ENCODE data around the gene S100A3.

Gene S100A3, protein sequence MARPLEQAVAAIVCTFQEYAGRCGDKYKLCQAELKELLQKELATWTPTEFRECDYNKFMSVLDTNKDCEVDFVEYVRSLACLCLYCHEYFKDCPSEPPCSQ

DNA sequence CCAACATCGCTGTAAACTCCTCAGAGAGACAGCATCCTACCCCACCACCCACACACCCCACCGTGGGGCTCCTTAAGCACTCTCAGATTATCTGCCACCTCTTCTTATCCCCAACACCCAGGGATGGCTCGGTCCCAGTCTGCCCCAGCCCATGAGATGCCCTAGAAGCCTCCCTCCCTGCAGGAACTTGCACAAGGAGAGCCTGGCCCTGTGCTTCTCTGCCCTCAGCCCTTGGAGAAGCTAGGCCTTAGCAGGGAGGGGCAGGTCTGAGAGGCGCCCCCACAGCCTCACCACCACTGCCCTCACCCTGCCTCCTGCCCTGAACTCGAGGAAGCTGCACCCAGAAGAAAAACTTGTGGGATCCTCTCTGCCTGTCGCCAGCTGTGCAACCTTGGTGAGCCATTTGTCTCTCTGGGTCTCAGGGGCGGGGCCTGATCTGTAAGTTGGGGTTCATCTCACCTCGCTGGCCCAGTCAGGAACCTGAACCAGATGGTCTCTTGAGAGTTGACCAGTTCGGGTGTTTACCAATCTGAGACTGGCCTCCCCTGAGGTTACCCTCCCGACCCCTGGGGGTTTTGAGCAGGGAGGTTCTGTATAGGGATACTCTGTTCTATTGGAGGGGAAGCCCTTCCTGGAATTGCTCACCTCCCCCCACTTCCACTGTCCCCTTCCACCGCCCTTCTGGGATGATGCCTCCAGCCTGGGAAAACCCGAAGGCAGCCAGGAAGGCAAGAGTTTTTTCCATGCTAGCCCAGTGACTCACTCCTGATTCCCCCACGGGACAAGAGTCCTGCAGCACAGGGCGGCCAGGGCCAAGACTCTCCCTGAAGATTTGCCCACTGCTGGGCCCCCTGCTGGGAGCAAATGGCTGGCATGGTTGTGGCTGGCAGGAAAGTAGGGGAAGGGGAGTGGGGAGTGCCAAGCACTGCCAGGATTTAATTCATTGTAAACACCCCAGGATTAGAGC, at the start of gene S100A3:
S100A3 (minus strand) TSS at position 537 of the 967 bp plus-strand sequence. CDS start 773 bp downstream, outside the sequence.
- Histone ChIP-seq H3K9ac (no peak within 1 kb of the TSS), H3K9me3 (ENCODE audit: control insufficient read depth, low read length) (no peaks in the 10 kb centered on the region), H3K36me3 (ENCODE audit: control insufficient read depth, insufficient read depth, low read length) (no peaks in the 10 kb centered on the region), H3K27ac (no peak within 1 kb of the TSS), H3K4me3 (ENCODE audit: low read depth, low read length) (no peak within 1 kb of the TSS), H3K4me1 (no peaks in the 10 kb centered on the region), H3K27me3 (ENCODE audit: control insufficient read depth, insufficient read depth, low read length) (no peaks in the 10 kb centered on the region), H3K4me2 (ENCODE audit: low read length) (no peak within 1 kb of the TSS), H3K79me2 (no peaks in the 10 kb centered on the region), H2AFZ (no peak within 1 kb of the TSS)
- TF ChIP-seq, protein P1, sequence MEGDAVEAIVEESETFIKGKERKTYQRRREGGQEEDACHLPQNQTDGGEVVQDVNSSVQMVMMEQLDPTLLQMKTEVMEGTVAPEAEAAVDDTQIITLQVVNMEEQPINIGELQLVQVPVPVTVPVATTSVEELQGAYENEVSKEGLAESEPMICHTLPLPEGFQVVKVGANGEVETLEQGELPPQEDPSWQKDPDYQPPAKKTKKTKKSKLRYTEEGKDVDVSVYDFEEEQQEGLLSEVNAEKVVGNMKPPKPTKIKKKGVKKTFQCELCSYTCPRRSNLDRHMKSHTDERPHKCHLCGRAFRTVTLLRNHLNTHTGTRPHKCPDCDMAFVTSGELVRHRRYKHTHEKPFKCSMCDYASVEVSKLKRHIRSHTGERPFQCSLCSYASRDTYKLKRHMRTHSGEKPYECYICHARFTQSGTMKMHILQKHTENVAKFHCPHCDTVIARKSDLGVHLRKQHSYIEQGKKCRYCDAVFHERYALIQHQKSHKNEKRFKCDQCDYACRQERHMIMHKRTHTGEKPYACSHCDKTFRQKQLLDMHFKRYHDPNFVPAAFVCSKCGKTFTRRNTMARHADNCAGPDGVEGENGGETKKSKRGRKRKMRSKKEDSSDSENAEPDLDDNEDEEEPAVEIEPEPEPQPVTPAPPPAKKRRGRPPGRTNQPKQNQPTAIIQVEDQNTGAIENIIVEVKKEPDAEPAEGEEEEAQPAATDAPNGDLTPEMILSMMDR (IDR thresholded peaks at IDR 0.05), result no peak

DNA sequence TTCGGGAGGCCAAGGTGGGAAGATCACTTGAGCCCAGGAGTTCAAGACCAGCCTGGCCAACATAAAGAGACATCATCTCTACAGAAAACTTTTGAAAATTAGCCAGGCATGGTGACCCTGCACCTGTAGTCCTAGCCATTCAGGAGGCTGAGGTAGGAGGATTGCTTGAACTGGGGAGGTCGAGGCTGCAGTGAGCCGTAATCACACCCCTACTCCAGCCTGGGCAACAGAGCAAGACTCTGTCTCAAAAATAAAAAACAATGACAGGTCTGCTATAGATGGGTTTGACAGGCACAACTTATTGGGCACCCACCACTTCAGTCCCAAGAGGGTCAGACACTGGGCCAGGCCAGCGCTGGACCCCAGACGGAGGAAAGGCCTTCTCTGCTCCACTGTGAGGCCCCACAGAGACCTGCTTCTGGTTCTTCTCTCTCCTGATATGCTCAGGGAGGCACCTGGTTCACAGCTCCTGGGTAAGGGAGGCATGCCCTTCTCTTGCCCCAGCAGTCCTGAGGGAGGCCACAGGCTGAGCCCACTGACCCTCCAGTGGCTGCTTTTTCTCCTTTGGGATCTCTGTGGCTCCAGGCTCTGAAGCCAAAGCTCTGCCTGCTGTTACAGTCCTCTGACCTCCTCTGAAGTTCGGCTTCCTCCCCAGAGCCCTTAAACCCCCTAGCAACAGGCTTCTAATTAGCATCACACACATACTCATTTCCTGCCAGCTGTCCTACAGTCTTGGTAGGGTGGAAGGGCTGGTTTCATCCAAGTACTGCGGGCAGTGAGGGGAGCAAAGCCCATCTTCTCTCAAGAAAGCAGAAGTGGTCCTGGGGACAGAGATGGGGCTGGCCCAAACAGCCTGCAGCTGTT, 49.5 kb upstream of the S100A3 start:
- no peak overlapping the region for H3K9ac ChIP-seq
- no peak overlapping the region for H3K4me3 ChIP-seq (ENCODE audit: low read depth, low read length)
- no peak overlapping the region for H2AFZ ChIP-seq
- H3K27ac ChIP-seq, result no peak overlapping the region
- no peaks in the 10 kb centered on the region for H3K4me1 ChIP-seq
- no peak overlapping the region for H3K4me2 ChIP-seq (ENCODE audit: low read length)
- H3K79me2 ChIP-seq, result no peaks in the 10 kb centered on the region
- no peaks in the 10 kb centered on the region for H3K36me3 ChIP-seq (ENCODE audit: control insufficient read depth, insufficient read depth, low read length)
- H3K27me3 ChIP-seq (ENCODE audit: control insufficient read depth, insufficient read depth, low read length), result no peaks in the 10 kb centered on the region
- H3K9me3 ChIP-seq (ENCODE audit: control insufficient read depth, low read length), result no peaks in the 10 kb centered on the region
- TF ChIP-seq, protein P1 (IDR thresholded peaks at IDR 0.05), result no peak

DNA sequence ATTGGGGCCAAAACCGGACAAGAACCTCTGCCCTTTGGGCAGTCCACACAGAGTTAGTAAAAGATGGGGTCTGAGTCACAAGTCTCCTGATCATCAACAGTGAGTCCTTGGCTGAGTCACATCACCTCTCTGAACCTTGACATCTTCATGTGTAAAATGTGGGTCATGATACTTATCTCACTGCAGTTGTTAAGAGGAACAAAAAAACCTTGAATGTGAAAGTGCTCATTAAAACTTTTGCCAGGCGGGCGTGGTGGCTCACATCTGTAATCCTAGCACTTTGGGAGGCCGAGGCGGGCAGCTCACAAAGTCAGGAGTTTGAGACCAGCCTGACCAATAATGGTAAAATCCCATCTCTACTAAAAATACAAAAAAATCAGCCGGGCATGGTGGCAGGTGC, 48.1 kb upstream of the S100A3 start:
- Histone ChIP-seq H3K27me3 (ENCODE audit: control insufficient read depth, insufficient read depth, low read length) (no peaks in the 10 kb centered on the region), H2AFZ (no peak overlapping the region), H3K9ac (no peak overlapping the region), H3K4me2 (ENCODE audit: low read length) (no peak overlapping the region), H3K4me1 (no peaks in the 10 kb centered on the region), H3K9me3 (ENCODE audit: control insufficient read depth, low read length) (no peaks in the 10 kb centered on the region), H3K4me3 (ENCODE audit: low read depth, low read length) (no peak overlapping the region), H3K36me3 (ENCODE audit: control insufficient read depth, insufficient read depth, low read length) (no peaks in the 10 kb centered on the region), H3K79me2 (no peaks in the 10 kb centered on the region), H3K27ac (no peak overlapping the region)
- TF ChIP-seq, protein P1 (IDR thresholded peaks at IDR 0.05), result no peak

DNA sequence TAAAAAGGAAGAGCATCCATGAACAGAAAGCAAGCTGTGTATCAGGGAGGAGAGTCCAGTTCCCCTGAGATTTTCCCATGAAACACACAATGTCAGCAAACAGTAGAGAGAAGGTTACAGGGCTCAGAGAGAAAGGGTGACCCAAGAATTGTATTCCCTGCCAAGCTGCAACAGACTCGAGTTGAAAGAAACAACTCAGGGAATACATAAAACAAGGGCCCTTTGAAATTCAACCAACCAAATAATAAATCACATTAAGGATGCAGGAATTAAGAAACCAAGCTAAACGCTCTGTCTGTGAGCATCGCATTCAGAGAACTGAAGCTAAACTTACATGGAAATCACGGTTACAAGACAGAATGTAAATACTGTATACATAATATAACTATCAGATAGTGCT, 43.7 kb upstream of the S100A3 start:
- Histone ChIP-seq H3K79me2 (no peaks in the 10 kb centered on the region), H3K4me2 (ENCODE audit: low read length) (no peak overlapping the region), H3K27ac (no peak overlapping the region), H3K4me3 (ENCODE audit: low read depth, low read length) (no peak overlapping the region), H3K27me3 (ENCODE audit: control insufficient read depth, insufficient read depth, low read length) (no peaks in the 10 kb centered on the region), H2AFZ (no peak overlapping the region), H3K4me1 (no peaks in the 10 kb centered on the region), H3K36me3 (ENCODE audit: control insufficient read depth, insufficient read depth, low read length) (no peaks in the 10 kb centered on the region), H3K9me3 (ENCODE audit: control insufficient read depth, low read length) (no peaks in the 10 kb centered on the region), H3K9ac (no peak overlapping the region)
- TF ChIP-seq, protein P1 (IDR thresholded peaks at IDR 0.05), result no peak
